Measurements from ENCODE around the gene WDR1.

The WDR1 gene

GRCh38 chr4:10066206-10066605 is 50.4 kb downstream of the WDR1 start:
- DNase-seq, result no peak

- DNase-seq, result no peak
These were observed 52.9 kb downstream of the WDR1 start for GRCh38 chr4:10063544-10064300.

- DNase-seq, result no peak
These were observed 54.8 kb downstream of the WDR1 start for GRCh38 chr4:10061650-10062415.

- DNase-seq, result no peak
These were observed 58.2 kb downstream of the WDR1 start for GRCh38 chr4:10058371-10058770.

GRCh38 chr4:10057023-10057395 is 59.6 kb downstream of the WDR1 start:
- no peak for DNase-seq

GRCh38 chr4:10056334-10057022 is 60.1 kb downstream of the WDR1 start:
- DNase-seq, result no peak

- DNase-seq, result no peak
These were observed 60.7 kb downstream of the WDR1 start for GRCh38 chr4:10055871-10056270.

GRCh38 chr4:10054571-10055041 is 62.0 kb downstream of the WDR1 start:
- DNase-seq, result no peak

GRCh38 chr4:10053635-10054453 is 62.8 kb downstream of the WDR1 start:
- no peak for DNase-seq

GRCh38 chr4:10051517-10052135 is 65.0 kb downstream of the WDR1 start:
- no peak for DNase-seq

GRCh38 chr4:10050721-10051120 is 65.9 kb downstream of the WDR1 start:
- no peak for DNase-seq

- DNase-seq, result no peak
These were observed 66.3 kb downstream of the WDR1 start for GRCh38 chr4:10050261-10050661.

GRCh38 chr4:10048941-10049697 is 67.5 kb downstream of the WDR1 start:
- DNase-seq, result no peak

- no peak for DNase-seq
These were observed 68.6 kb downstream of the WDR1 start for GRCh38 chr4:10047967-10048366.

GRCh38 chr4:10046471-10046870 is 70.1 kb downstream of the WDR1 start:
- DNase-seq, result no peak

- DNase-seq, result no peak
These were observed 71.1 kb downstream of the WDR1 start for GRCh38 chr4:10045481-10045880.

GRCh38 chr4:10041036-10041435 is 75.6 kb downstream of the WDR1 start:
- no peak for DNase-seq

- no peak for DNase-seq
These were observed 76.3 kb downstream of the WDR1 start for GRCh38 chr4:10040049-10040892.

- no peak for DNase-seq
These were observed 79.7 kb downstream of the WDR1 start for GRCh38 chr4:10036807-10037342.

- no peak for DNase-seq
These were observed 81.5 kb downstream of the WDR1 start for GRCh38 chr4:10035130-10035529.

Measured in activated T-cell treated with anti-CD3 and anti-CD28 coated beads for 4 hours (primary cell).